GM19043 (cell line): ENCODE results near the gene GRB10.
"Not testable (repeated sequence)": the region's sequence is repeated elsewhere in the genome, so short reads cannot be mapped to it uniquely, and the experiment has no call there.

ENCODE experiments used
- ATAC-seq: cut with Tn5 transposase; IDR thresholded peaks from one replicate; pipeline ENCODE4 v1.9.1; 2021; ENCODE audit warnings: low read depth; ENCODE audit not compliant: unreplicated experiment

The GRB10 gene

GRCh38 chr7:50591480-50592438 lies 190.9 kb downstream of the GRB10 start:
- peak; percentile 64 for ATAC-seq

GRCh38 chr7:50591098-50591479 lies 191.6 kb downstream of the GRB10 start:
- no peak for ATAC-seq

- no peak for ATAC-seq
These were observed 192.2 kb downstream of the GRB10 start for GRCh38 chr7:50590535-50590934.

GRCh38 chr7:50589364-50589763 lies 193.3 kb downstream of the GRB10 start:
- ATAC-seq = no peak

- ATAC-seq = no peak
These were observed 193.8 kb downstream of the GRB10 start for GRCh38 chr7:50588937-50589336.

GRCh38 chr7:50587737-50588136 lies 195.0 kb downstream of the GRB10 start:
- no peak for ATAC-seq

- ATAC-seq = no peak
These were observed 197.8 kb downstream of the GRB10 start for GRCh38 chr7:50584793-50585408.

GRCh38 chr7:50584386-50584785 lies 198.3 kb downstream of the GRB10 start:
- ATAC-seq = no peak

- not testable (repeated sequence) for ATAC-seq
These were observed 199.4 kb downstream of the GRB10 start for GRCh38 chr7:50583295-50583694.

- ATAC-seq = not testable (repeated sequence)
These were observed 200.4 kb downstream of the GRB10 start for GRCh38 chr7:50582271-50582670.

- not testable (repeated sequence) for ATAC-seq
These were observed 202.0 kb downstream of the GRB10 start for GRCh38 chr7:50580666-50581065.

- ATAC-seq = no peak
These were observed 202.6 kb downstream of the GRB10 start for GRCh38 chr7:50580057-50580456.

- ATAC-seq = not testable (repeated sequence)
These were observed 204.6 kb downstream of the GRB10 start for GRCh38 chr7:50578105-50578504.

GRCh38 chr7:50577569-50577968 lies 205.1 kb downstream of the GRB10 start:
- ATAC-seq = no peak

GRCh38 chr7:50576388-50576787 lies 206.3 kb downstream of the GRB10 start:
- ATAC-seq = not testable (repeated sequence)

- ATAC-seq = no peak
These were observed 214.9 kb downstream of the GRB10 start for GRCh38 chr7:50567715-50568261.

GRCh38 chr7:50565977-50566376 lies 216.7 kb downstream of the GRB10 start:
- ATAC-seq = no peak

GRCh38 chr7:50565559-50565916 lies 217.2 kb downstream of the GRB10 start:
- ATAC-seq = no peak

- ATAC-seq = no peak
These were observed 217.8 kb downstream of the GRB10 start, which contains the start of gene DDC for GRCh38 chr7:50564640-50565558. TSS of gene DDC (minus strand) at chr7:50565405. CDS start at chr7:50544085, 21,320 bp downstream.

GRCh38 chr7:50564171-50564570 lies 218.5 kb downstream of the GRB10 start:
- ATAC-seq = no peak
